ENCODE measurements around the gene IQCE. TPM values are rescaled to one million over a fixed set of nuclear protein-coding genes. Genes with fewer than 3 reads are reported as not detected.

Gene IQCE
- total and polyA plus RNA-seq, 2 experiments from 2014 or later = 11.8 to 13.3 TPM

DNA sequence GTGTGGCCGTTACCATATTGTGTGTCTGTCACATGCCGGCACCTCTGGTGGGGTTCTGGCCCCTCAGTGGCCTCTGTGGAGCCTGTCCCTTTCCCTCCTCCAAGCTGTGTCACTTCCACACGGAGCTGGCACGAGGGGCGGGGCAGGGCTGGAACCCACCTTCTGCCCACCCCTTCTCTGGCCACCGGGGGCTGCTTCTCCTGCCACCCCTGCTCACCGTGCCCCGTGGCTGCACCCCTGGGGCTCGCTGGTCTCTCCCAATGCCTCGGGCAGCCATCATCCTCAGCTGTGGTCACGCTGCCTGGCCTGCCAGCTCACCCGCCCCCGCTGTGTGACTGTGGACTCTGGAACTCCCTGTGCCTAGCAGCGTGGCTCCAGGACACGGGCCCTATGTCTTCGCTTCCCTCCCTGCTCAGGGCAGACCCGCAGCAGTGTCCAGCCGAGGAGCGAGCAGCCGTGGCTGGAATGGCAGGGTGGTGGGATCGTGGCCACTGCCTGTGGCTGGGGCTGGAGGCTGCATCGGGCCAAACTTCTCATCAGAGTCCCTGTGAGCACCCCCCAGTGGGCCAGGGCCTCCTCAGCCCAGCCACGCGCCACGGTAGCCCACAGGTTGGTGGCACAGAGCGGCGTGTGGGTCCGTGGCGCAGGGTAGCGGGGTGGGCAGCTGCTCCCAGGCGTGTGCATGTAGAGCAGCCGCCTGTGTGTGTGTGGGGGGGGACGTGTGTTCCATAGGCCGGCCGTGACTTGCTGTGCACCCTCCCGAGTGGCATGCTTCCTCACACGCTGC lies 81.1 kb downstream of the IQCE start:
- no peaks in the 10 kb centered on the region for H3K9me2 ChIP-seq (replicated peaks; ENCODE audit: insufficient read depth)
- no peaks in the 10 kb centered on the region for H3K27me3 ChIP-seq
- peaks cover 71% of the 10 kb centered on the region for H3K4me1 ChIP-seq (ENCODE audit: insufficient read depth)
- H3K4me3 ChIP-seq = no peak overlapping the region
- DNase-seq (ENCODE audit: low spot score) = no peak
- H2AFZ ChIP-seq = no peak overlapping the region
- TF ChIP-seq, protein P1, sequence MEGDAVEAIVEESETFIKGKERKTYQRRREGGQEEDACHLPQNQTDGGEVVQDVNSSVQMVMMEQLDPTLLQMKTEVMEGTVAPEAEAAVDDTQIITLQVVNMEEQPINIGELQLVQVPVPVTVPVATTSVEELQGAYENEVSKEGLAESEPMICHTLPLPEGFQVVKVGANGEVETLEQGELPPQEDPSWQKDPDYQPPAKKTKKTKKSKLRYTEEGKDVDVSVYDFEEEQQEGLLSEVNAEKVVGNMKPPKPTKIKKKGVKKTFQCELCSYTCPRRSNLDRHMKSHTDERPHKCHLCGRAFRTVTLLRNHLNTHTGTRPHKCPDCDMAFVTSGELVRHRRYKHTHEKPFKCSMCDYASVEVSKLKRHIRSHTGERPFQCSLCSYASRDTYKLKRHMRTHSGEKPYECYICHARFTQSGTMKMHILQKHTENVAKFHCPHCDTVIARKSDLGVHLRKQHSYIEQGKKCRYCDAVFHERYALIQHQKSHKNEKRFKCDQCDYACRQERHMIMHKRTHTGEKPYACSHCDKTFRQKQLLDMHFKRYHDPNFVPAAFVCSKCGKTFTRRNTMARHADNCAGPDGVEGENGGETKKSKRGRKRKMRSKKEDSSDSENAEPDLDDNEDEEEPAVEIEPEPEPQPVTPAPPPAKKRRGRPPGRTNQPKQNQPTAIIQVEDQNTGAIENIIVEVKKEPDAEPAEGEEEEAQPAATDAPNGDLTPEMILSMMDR (IDR thresholded peaks at IDR 0.05; ENCODE audit: poor library complexity) = no peak
- TF ChIP-seq EZH2 (IDR thresholded peaks at IDR 0.05; ENCODE audit: borderline replicate concordance) = no peak
- WGBS (ENCODE audit: low lambda C conversion rate, missing lambda C conversion rate) = 93% methylated on average over 32 of the region's 37 CpGs
- H3K4me2 ChIP-seq = no peak overlapping the region
- no peaks in the 10 kb centered on the region for H3K9me3 ChIP-seq (ENCODE audit: low read depth)
- H4K20me1 ChIP-seq (ENCODE audit: insufficient read depth, poor library complexity, severe bottlenecking) = peaks cover 91% of the 10 kb centered on the region
- no peak overlapping the region for H3K27ac ChIP-seq
- H3K36me3 ChIP-seq (replicated peaks; ENCODE audit: insufficient read depth, low read depth) = no peaks in the 10 kb centered on the region
- peaks cover 97% of the 10 kb centered on the region for H3K79me2 ChIP-seq

DNA sequence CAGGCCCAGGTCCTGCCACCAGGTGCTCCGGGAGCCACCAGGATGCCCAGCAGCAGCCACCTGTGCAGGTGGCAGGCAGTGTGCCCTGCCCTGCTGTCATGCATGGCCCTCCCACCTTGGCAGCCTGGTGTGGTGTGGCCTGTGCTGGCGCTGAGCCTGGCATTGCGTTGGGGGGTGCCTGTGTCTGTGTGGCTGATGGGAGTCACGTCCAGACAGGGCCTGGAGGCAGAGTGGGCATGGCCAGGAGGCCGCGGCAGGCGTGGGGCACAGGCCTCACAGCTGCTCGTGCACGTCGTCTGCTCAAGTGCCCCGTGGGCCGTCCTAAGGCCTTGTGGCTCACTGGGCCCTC lies 81.7 kb downstream of the IQCE start:
- no peaks in the 10 kb centered on the region for H3K27me3 ChIP-seq
- DNase-seq (ENCODE audit: low spot score) = no peak
- H3K4me1 ChIP-seq (ENCODE audit: insufficient read depth) = peaks cover 66% of the 10 kb centered on the region
- H3K9me2 ChIP-seq (replicated peaks; ENCODE audit: insufficient read depth) = no peaks in the 10 kb centered on the region
- H3K4me2 ChIP-seq = no peak overlapping the region
- whole genome bisulfite sequencing (ENCODE audit: low lambda C conversion rate, missing lambda C conversion rate) = 86% methylated on average over 9 of the region's 12 CpGs
- H3K79me2 ChIP-seq = peaks cover 97% of the 10 kb centered on the region
- no peaks in the 10 kb centered on the region for H3K9me3 ChIP-seq (ENCODE audit: low read depth)
- no peak overlapping the region for H3K4me3 ChIP-seq
- H4K20me1 ChIP-seq (ENCODE audit: insufficient read depth, poor library complexity, severe bottlenecking) = peaks cover 91% of the 10 kb centered on the region
- H3K36me3 ChIP-seq (replicated peaks; ENCODE audit: insufficient read depth, low read depth) = no peaks in the 10 kb centered on the region
- H3K27ac ChIP-seq = peak overlapping the region; percentile 90
- TF ChIP-seq EZH2 (IDR thresholded peaks at IDR 0.05; ENCODE audit: borderline replicate concordance) = no peak
- TF ChIP-seq, protein P1 (IDR thresholded peaks at IDR 0.05; ENCODE audit: poor library complexity) = no peak
- no peak for TF ChIP-seq EZH2phosphoT487 (IDR thresholded peaks at IDR 0.05; ENCODE audit: low read depth, severe bottlenecking, unreplicated experiment)
- no peak overlapping the region for H2AFZ ChIP-seq

DNA sequence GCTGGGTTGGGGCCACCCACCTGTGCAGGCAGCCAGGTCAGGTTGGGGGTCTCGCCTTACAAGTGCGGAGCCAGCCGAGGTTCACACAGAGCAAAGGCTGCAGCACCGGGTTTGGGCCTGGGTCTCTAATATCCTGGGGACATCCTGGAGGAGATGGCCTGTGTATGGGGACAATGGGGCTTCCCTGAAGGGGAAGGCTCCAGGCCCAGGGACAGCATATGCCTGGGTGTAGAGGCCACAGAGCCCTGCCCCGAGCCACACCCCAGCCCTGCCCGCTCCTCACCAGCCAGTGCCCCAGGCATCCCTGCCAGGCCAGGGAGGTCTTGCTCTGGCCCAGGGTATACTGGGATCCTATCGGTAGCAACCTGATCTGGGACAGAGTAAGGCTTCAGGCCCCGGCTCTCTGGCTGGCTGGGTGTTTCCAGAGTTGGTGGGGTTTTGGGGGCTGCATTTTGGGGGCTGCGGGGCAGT lies 82.1 kb downstream of the IQCE start:
- Histone ChIP-seq H3K27me3 (no peaks in the 10 kb centered on the region), H3K79me2 (peaks cover 97% of the 10 kb centered on the region), H3K9me3 (ENCODE audit: low read depth) (no peaks in the 10 kb centered on the region), H3K36me3 (replicated peaks; ENCODE audit: insufficient read depth, low read depth) (no peaks in the 10 kb centered on the region), H2AFZ (no peak overlapping the region), H3K9me2 (replicated peaks; ENCODE audit: insufficient read depth) (no peaks in the 10 kb centered on the region), H3K27ac (peak overlapping the region; percentile 90), H3K4me1 (ENCODE audit: insufficient read depth) (peaks cover 62% of the 10 kb centered on the region), H4K20me1 (ENCODE audit: insufficient read depth, poor library complexity, severe bottlenecking) (peaks cover 91% of the 10 kb centered on the region), H3K4me2 (peak overlapping the region; percentile 60), H3K4me3 (no peak overlapping the region)
- 85% methylated on average over 8 of the region's 9 CpGs for WGBS (ENCODE audit: low lambda C conversion rate, missing lambda C conversion rate)
- no peak for DNase-seq (ENCODE audit: low spot score)
- no peak for TF ChIP-seq EZH2 (IDR thresholded peaks at IDR 0.05; ENCODE audit: borderline replicate concordance)
- TF ChIP-seq, protein P1 (IDR thresholded peaks at IDR 0.05; ENCODE audit: poor library complexity) = no peak
- no peak for TF ChIP-seq EZH2phosphoT487 (IDR thresholded peaks at IDR 0.05; ENCODE audit: low read depth, severe bottlenecking, unreplicated experiment)
